Measurements from ENCODE around the gene ASPN.

DNA sequence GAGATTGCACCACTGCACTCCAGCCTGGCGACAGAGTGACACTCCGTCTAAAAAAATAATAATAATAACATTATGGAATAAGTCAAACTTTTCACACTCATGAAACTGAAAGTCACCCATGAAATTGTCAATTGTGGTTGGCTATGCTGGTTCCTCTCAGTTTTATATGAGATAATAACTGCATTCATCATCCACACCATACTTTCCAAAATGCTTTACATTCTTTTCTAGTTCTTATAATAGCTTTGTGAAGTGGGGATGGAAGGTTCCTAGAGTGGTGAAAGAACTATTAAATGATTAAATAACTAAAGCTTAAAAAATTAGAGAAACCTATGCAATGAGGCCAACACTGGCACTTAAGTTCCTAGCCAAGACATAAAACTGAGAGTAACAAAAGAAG, 12.6 kb upstream of the ASPN start:
- no peak for TF ChIP-seq POLR2AphosphoS5 (IDR thresholded peaks at IDR 0.05; ENCODE audit: borderline replicate concordance, low read depth, low read length)
- no peak for TF ChIP-seq EZH2 (IDR thresholded peaks at IDR 0.05)
- no peak for TF ChIP-seq FOXP2 (optimal IDR thresholded peaks at IDR 0.05; ENCODE audit: control extremely low read depth, extremely low read length, insufficient read depth)
